ENCODE data around the gene XRCC5.

The XRCC5 gene

GRCh38 chr2:216224388-216224787 lies 115.2 kb downstream of the XRCC5 start:
- no peak for TF ChIP-seq POLR2A (IDR thresholded peaks at IDR 0.05; ENCODE audit: low read depth, low read length)
- TF ChIP-seq TAF1 (IDR thresholded peaks at IDR 0.05; ENCODE audit: borderline replicate concordance, low read depth, low read length), result no peak
- no peak for TF ChIP-seq POLR2AphosphoS5 (IDR thresholded peaks at IDR 0.05; ENCODE audit: low read depth, low read length)
- DNase-seq (ENCODE audit: insufficient read length), result no peak
- FAIRE-seq, result no peak

GRCh38 chr2:216229277-216229914 lies 120.2 kb downstream of the XRCC5 start:
- DNase-seq (ENCODE audit: insufficient read length) (no peak), FAIRE-seq (no peak)
- no peak for TF ChIP-seq TAF1 (IDR thresholded peaks at IDR 0.05; ENCODE audit: borderline replicate concordance, low read depth, low read length)

GRCh38 chr2:216231867-216232266 lies 122.7 kb downstream of the XRCC5 start:
- DNase-seq (ENCODE audit: insufficient read length), result no peak
- TF ChIP-seq POLR2A (IDR thresholded peaks at IDR 0.05; ENCODE audit: low read depth, low read length) (no peak), TAF1 (IDR thresholded peaks at IDR 0.05; ENCODE audit: borderline replicate concordance, low read depth, low read length) (no peak), POLR2AphosphoS5 (IDR thresholded peaks at IDR 0.05; ENCODE audit: low read depth, low read length) (no peak)
- no peak for FAIRE-seq

- FAIRE-seq (no peak), DNase-seq (ENCODE audit: insufficient read length) (no peak)
- TF ChIP-seq TAF1 (IDR thresholded peaks at IDR 0.05; ENCODE audit: borderline replicate concordance, low read depth, low read length), result no peak
- TF ChIP-seq POLR2A (IDR thresholded peaks at IDR 0.05; ENCODE audit: low read depth, low read length), result no peak
- TF ChIP-seq POLR2AphosphoS5 (IDR thresholded peaks at IDR 0.05; ENCODE audit: low read depth, low read length), result no peak
Measured at GRCh38 chr2:216232721-216233120, 123.6 kb downstream of the XRCC5 start.

GRCh38 chr2:216233281-216233995 lies 124.3 kb downstream of the XRCC5 start:
- DNase-seq (ENCODE audit: insufficient read length) (no peak), FAIRE-seq (no peak)
- no peak for TF ChIP-seq TAF1 (IDR thresholded peaks at IDR 0.05; ENCODE audit: borderline replicate concordance, low read depth, low read length)
- TF ChIP-seq POLR2A (IDR thresholded peaks at IDR 0.05; ENCODE audit: low read depth, low read length), result no peak
- no peak for TF ChIP-seq POLR2AphosphoS5 (IDR thresholded peaks at IDR 0.05; ENCODE audit: low read depth, low read length)

- DNase-seq (ENCODE audit: insufficient read length) (no peak), FAIRE-seq (no peak)
- TF ChIP-seq POLR2A (IDR thresholded peaks at IDR 0.05; ENCODE audit: low read depth, low read length) (no peak), POLR2AphosphoS5 (IDR thresholded peaks at IDR 0.05; ENCODE audit: low read depth, low read length) (no peak), TAF1 (IDR thresholded peaks at IDR 0.05; ENCODE audit: borderline replicate concordance, low read depth, low read length) (no peak)
Measured at GRCh38 chr2:216234106-216234505, 125.0 kb downstream of the XRCC5 start.

- TF ChIP-seq TAF1 (IDR thresholded peaks at IDR 0.05; ENCODE audit: borderline replicate concordance, low read depth, low read length), result no peak
- TF ChIP-seq POLR2AphosphoS5 (IDR thresholded peaks at IDR 0.05; ENCODE audit: low read depth, low read length), result no peak
- DNase-seq (ENCODE audit: insufficient read length), result no peak
Measured at GRCh38 chr2:216235462-216235861, 126.3 kb downstream of the XRCC5 start.

GRCh38 chr2:216235896-216236295 lies 126.7 kb downstream of the XRCC5 start:
- TF ChIP-seq POLR2AphosphoS5 (IDR thresholded peaks at IDR 0.05; ENCODE audit: low read depth, low read length), result no peak
- TF ChIP-seq POLR2A (IDR thresholded peaks at IDR 0.05; ENCODE audit: low read depth, low read length), result no peak
- TF ChIP-seq TAF1 (IDR thresholded peaks at IDR 0.05; ENCODE audit: borderline replicate concordance, low read depth, low read length), result no peak
- FAIRE-seq (no peak), DNase-seq (ENCODE audit: insufficient read length) (no peak)

More at GRCh38 chr2:216235462-216235861, 126.3 kb downstream of the XRCC5 start:
- FAIRE-seq, result no peak

- FAIRE-seq (no peak), DNase-seq (ENCODE audit: insufficient read length) (no peak)
Measured at GRCh38 chr2:216236486-216236885, 127.3 kb downstream of the XRCC5 start.

GRCh38 chr2:216242365-216242764 lies 133.2 kb downstream of the XRCC5 start:
- TF ChIP-seq POLR2A (IDR thresholded peaks at IDR 0.05; ENCODE audit: low read depth, low read length) (no peak), POLR2AphosphoS5 (IDR thresholded peaks at IDR 0.05; ENCODE audit: low read depth, low read length) (no peak)
- DNase-seq (ENCODE audit: insufficient read length) (no peak), FAIRE-seq (no peak)

More at GRCh38 chr2:216236486-216236885, 127.3 kb downstream of the XRCC5 start:
- TF ChIP-seq TAF1 (IDR thresholded peaks at IDR 0.05; ENCODE audit: borderline replicate concordance, low read depth, low read length) (no peak), POLR2A (IDR thresholded peaks at IDR 0.05; ENCODE audit: low read depth, low read length) (no peak), POLR2AphosphoS5 (IDR thresholded peaks at IDR 0.05; ENCODE audit: low read depth, low read length) (no peak)

- DNase-seq (ENCODE audit: insufficient read length) (no peak), FAIRE-seq (no peak)
- TF ChIP-seq POLR2A (IDR thresholded peaks at IDR 0.05; ENCODE audit: low read depth, low read length) (no peak), POLR2AphosphoS5 (IDR thresholded peaks at IDR 0.05; ENCODE audit: low read depth, low read length) (no peak), TAF1 (IDR thresholded peaks at IDR 0.05; ENCODE audit: borderline replicate concordance, low read depth, low read length) (no peak)
Measured at GRCh38 chr2:216243026-216243425, 133.9 kb downstream of the XRCC5 start.

GRCh38 chr2:216245391-216245975 lies 136.3 kb downstream of the XRCC5 start:
- TF ChIP-seq POLR2AphosphoS5 (IDR thresholded peaks at IDR 0.05; ENCODE audit: low read depth, low read length) (no peak), POLR2A (IDR thresholded peaks at IDR 0.05; ENCODE audit: low read depth, low read length) (no peak), TAF1 (IDR thresholded peaks at IDR 0.05; ENCODE audit: borderline replicate concordance, low read depth, low read length) (no peak)
- DNase-seq (ENCODE audit: insufficient read length) (no peak), FAIRE-seq (no peak)

Measured in GM12892 (cell line).